ENCODE results near the gene AK9.

Gene AK9

GRCh38 chr6:109678240-109678639 lies 12.8 kb downstream of the AK9 start:
- no peak overlapping the region for H3K4me3 ChIP-seq (replicated peaks; ENCODE audit: low read depth, low read length)
- TF ChIP-seq CTCF (IDR thresholded peaks at IDR 0.05; ENCODE audit: low read length, missing control alignments): no peak
- no peak for DNase-seq (ENCODE audit: low read depth)

GRCh38 chr6:109676724-109677123 lies 14.3 kb downstream of the AK9 start:
- no peak overlapping the region for H3K4me3 ChIP-seq (replicated peaks; ENCODE audit: low read depth, low read length)
- TF ChIP-seq CTCF (IDR thresholded peaks at IDR 0.05; ENCODE audit: low read length, missing control alignments): no peak
- DNase-seq (ENCODE audit: low read depth): no peak

- no peak for DNase-seq (ENCODE audit: low read depth)
- no peak for TF ChIP-seq CTCF (IDR thresholded peaks at IDR 0.05; ENCODE audit: low read length, missing control alignments)
- H3K4me3 ChIP-seq (replicated peaks; ENCODE audit: low read depth, low read length): no peak overlapping the region
These were observed 18.2 kb downstream of the AK9 start for GRCh38 chr6:109672839-109673238.

GRCh38 chr6:109672175-109672574 lies 18.8 kb downstream of the AK9 start:
- no peak for TF ChIP-seq CTCF (IDR thresholded peaks at IDR 0.05; ENCODE audit: low read length, missing control alignments)
- H3K4me3 ChIP-seq (replicated peaks; ENCODE audit: low read depth, low read length): no peak overlapping the region
- peak; percentile 43 for DNase-seq (ENCODE audit: low read depth)

GRCh38 chr6:109671733-109672132 lies 19.3 kb downstream of the AK9 start:
- H3K4me3 ChIP-seq (replicated peaks; ENCODE audit: low read depth, low read length): no peak overlapping the region
- peak; percentile 41 for DNase-seq (ENCODE audit: low read depth)
- TF ChIP-seq CTCF (IDR thresholded peaks at IDR 0.05; ENCODE audit: low read length, missing control alignments): no peak

GRCh38 chr6:109669811-109670210 lies 21.2 kb downstream of the AK9 start:
- no peak for TF ChIP-seq CTCF (IDR thresholded peaks at IDR 0.05; ENCODE audit: low read length, missing control alignments)
- H3K4me3 ChIP-seq (replicated peaks; ENCODE audit: low read depth, low read length): no peak overlapping the region
- DNase-seq (ENCODE audit: low read depth): no peak

- H3K4me3 ChIP-seq (replicated peaks; ENCODE audit: low read depth, low read length): no peak overlapping the region
- no peak for TF ChIP-seq CTCF (IDR thresholded peaks at IDR 0.05; ENCODE audit: low read length, missing control alignments)
- no peak for DNase-seq (ENCODE audit: low read depth)
These were observed 28.8 kb downstream of the AK9 start for GRCh38 chr6:109662192-109662591.
